BJ (cell line): ENCODE results near the gene C17orf67. TPM values are rescaled to one million over a fixed set of nuclear protein-coding genes. Genes with fewer than 3 reads are reported as not detected.

Experiments used
- CTCF ChIA-PET: fragments of 350-600 bp; formaldehyde crosslinking; extraction: SDS; loops from one replicate; lab custom pipeline; 2021; ENCODE audit warnings: antibody characterized with exemption, inconsistent platforms; lab: Yijun Ruan, JAX
- POLR2A ChIA-PET: fragments of 300-600 bp; sonication (Branson Sonifier 250); formaldehyde crosslinking; extraction: SDS; loops from one replicate; lab custom pipeline; 2021; ENCODE audit warnings: antibody characterized with exemption; lab: Charles Lee
- DNase-seq: peaks from one replicate; pipeline ENCODE4 v3.0.0-alpha.2; 2011; ENCODE audit warnings: low read depth
- H3K27me3 ChIP-seq: 2 replicates; pipeline ENCODE4 v1.6.0; 2011; ENCODE audit warnings: low read length; ENCODE audit not compliant: control insufficient read depth, insufficient read depth
- H3K36me3 ChIP-seq: 2 replicates; pipeline ENCODE4 v1.5.1; 2011; ENCODE audit warnings: low read length; ENCODE audit not compliant: control insufficient read depth, insufficient read depth
- H3K4me3 ChIP-seq: 2 replicates; pipeline ENCODE4 v1.5.1; 2011; ENCODE audit warnings: low read depth, mild to moderate bottlenecking, control low read depth, low read length
- CTCF ChIP-seq: IDR thresholded peaks from 2 replicates; pipeline ENCODE4 v1.5.1; 2011; ENCODE audit warnings: low read depth, mild to moderate bottlenecking, control low read depth, inconsistent platforms, low read length, moderate library complexity; ENCODE audit not compliant: insufficient read depth
- polyA plus RNA-seq: library from polyadenylated mRNA; depleted of rRNA; stranded (reverse); fragments of >200 nt; gene quantifications from 2 replicates; pipeline ENCODE4 v1.2.3, GENCODE V29; 2011

The C17orf67 gene
- polyA plus RNA-seq, 1 experiment = 0.50 TPM

DNA sequence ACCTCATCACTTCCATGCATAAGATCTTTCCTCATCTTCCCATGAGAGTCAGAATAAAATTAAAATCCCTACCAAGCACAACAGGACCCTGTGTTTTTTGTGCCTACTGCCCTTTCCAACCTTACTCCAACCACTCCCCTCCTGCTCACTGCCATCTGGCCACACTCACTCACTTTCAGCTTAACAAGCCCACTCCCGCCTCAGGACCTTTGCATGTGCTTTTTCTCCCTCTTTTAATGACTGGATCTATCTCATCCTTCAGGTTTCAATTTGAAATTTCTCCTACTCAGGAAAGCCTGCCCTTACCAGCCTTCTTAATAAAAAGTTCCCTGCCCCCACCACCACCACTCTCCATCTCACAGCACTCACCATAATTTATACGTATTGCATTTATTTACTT is 14.7 kb downstream of the C17orf67 start:
- H3K36me3 ChIP-seq = no peaks in the 10 kb centered on the region
- POLR2A ChIA-PET = no interaction called here
- no peaks in the 10 kb centered on the region for H3K27me3 ChIP-seq
- CTCF ChIA-PET = interaction anchor here (0.6 to 9.3 kb wide), 25 partner anchors 9 to 189 kb away, joined by 3 to 105 read pairs (median 5); partner anchors contain the start of genes C17orf67, DGKE and TRIM25
- no peak for DNase-seq
- no peak overlapping the region for H3K4me3 ChIP-seq
- no peak for TF ChIP-seq CTCF

DNA sequence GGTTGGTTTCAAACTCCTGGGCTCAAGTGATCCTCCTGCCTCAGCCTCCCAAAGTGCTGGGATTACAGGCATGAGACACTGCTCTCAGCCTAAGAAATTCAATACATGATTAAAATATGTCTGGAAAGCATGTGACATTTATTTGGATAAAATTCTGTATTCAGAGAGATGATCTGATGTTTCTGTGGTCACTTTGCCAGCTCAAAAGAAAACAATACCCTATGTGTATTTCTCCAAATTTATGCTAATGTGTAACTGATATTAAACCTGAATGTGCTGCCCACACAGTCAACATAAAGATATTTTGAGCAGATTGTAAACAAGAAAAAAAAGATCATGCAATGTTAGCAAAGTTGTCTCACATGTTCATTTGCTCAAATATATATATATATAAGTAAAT is 16.7 kb downstream of the C17orf67 start:
- TF ChIP-seq CTCF = no peak
- CTCF ChIA-PET = interaction anchor here (0.6 to 9.3 kb wide), 4 partner anchors 51 to 130 kb away, joined by 3 to 105 read pairs (median 4); no protein-coding TSS in a partner anchor
- POLR2A ChIA-PET = no interaction called here
- no peaks in the 10 kb centered on the region for H3K27me3 ChIP-seq
- no peak overlapping the region for H3K4me3 ChIP-seq
- DNase-seq = no peak
- no peaks in the 10 kb centered on the region for H3K36me3 ChIP-seq

DNA sequence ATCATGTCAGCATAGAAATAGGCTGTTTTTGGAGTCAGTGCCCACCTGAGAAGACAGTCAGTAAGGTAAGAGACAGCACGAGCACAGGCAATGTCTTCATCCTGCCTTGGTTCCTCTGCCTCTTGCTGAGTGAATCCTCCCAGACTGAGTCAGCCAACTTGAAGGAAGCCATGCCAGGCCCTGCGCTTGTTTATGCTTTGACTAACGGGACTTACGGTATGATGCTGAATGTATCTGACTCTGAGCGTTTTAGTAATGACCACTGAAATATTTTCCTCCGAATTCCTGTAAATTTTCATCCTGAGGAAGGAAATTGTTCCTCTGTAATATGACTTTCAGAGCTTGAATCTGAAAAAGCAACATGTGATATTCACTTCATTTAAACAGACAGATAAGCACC is 18.0 kb downstream of the C17orf67 start:
- Histone ChIP-seq H3K4me3 (no peak overlapping the region), H3K36me3 (no peaks in the 10 kb centered on the region), H3K27me3 (no peaks in the 10 kb centered on the region)
- DNase-seq = no peak
- ChIA-PET CTCF (interaction anchor here (0.6 to 9.3 kb wide), 3 partner anchors 34 to 126 kb away, joined by 3 to 105 read pairs (median 3); no protein-coding TSS in a partner anchor), POLR2A (no interaction called here)
- TF ChIP-seq CTCF = no peak

GRCh38 chr17:56812901-56813388 is 20.8 kb downstream of the C17orf67 start:
- Histone ChIP-seq H3K36me3 (no peaks in the 10 kb centered on the region), H3K27me3 (no peaks in the 10 kb centered on the region), H3K4me3 (no peak overlapping the region)
- TF ChIP-seq CTCF = no peak
- POLR2A ChIA-PET = no interaction called here
- DNase-seq = no peak
- CTCF ChIA-PET = no interaction called here

DNA sequence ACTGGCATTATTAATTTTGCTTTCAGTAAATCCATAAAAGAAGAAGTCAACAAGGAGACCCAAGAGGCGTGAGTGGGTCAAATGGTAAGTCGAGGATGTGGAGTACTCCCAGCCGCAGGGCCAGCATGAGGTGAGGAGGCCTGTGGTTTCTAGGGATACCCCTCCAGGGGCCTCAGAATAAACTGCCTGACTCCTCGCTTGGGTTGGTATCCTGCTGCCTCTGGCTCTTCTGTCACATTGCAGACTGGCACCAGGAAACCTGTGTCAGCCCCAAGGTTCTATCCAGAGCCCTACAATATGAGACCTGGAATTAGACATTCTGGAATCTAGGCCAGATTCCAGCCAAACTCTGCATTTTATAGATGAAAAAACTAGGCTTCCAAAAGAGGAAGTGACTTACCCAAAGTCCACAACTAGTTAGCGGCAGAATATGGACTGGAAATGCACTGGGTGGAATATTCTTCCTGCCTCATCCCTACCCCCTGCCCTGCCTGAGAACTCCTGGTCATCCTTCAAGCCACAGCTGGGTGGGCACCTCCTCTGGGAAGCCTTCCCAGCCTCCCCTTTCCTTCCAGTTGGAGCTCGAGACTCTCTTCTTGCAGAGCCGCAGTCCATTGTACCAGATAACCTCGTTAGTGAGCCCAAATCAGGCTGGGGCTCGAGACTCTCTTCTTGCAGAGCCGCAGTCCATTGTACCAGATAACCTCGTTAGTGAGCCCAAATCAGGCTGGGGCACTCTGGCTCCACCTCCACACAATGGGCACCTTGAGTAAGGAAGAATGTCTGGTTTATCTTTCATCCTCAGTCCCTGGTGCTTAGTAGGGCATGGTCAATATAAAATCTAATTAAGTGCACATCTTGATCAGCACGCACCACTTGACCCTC is 22.6 kb downstream of the C17orf67 start:
- no peak overlapping the region for H3K4me3 ChIP-seq
- DNase-seq = no peak
- ChIA-PET CTCF (interaction anchor here (1.0 kb wide), 2 partner anchors 8 to 9 kb away, joined by 3 read pairs; no protein-coding TSS in a partner anchor), POLR2A (no interaction called here)
- no peaks in the 10 kb centered on the region for H3K36me3 ChIP-seq
- H3K27me3 ChIP-seq = no peaks in the 10 kb centered on the region
- TF ChIP-seq CTCF = no peak
